Gastrocnemius medialis (tissue), 4 donors: ENCODE measurements around the gene DDIT4. TPM values are rescaled to one million over a fixed set of nuclear protein-coding genes. Genes with fewer than 3 reads are reported as not detected.
A peak's percentile ranks its signal among the peaks of the same experiment; 100 is the strongest.
"Not testable (repeated sequence)": the region's sequence is repeated elsewhere in the genome, so short reads cannot be mapped to it uniquely, and the experiment has no call there.

Source experiments
- ATAC-seq, 2 donors: fragments of 150-250 bp; one replicate each; pipeline ENCODE4 v1.9.1; 2016
- DNase-seq, 2 donors: peaks; one replicate each; pipeline ENCODE4 v3.0.0-alpha.2; 2019
- H3K27ac ChIP-seq, 4 donors: fragments of 200-600 bp; sonication (generic); 1 replicate in 1 of 4; 2 replicates in 3 of 4; pipeline ENCODE4 v1.5.1; 2016 to 2018; ENCODE audit warnings: mild to moderate bottlenecking in 2 of 4, moderate library complexity in 1 of 4
- H3K27me3 ChIP-seq, 3 donors: fragments of 200-600 bp; sonication (generic) in 2 of 3; 1 replicate in 1 of 3; 2 replicates in 2 of 3; pipeline versions ENCODE4 v1.5.1 to v1.6.0; 2016 to 2019; ENCODE audit warnings: mild to moderate bottlenecking in 1 of 3, moderate library complexity in 1 of 3
- H3K36me3 ChIP-seq, 2 donors: fragments of 200-600 bp; sonication (generic) in 1 of 2; one replicate each; pipeline ENCODE4 v1.5.1; 2017 to 2018
- H3K4me1 ChIP-seq, 2 donors: fragments of 200-600 bp; sonication (generic) in 1 of 2; one replicate each; pipeline ENCODE4 v1.5.1; 2016 to 2017; ENCODE audit warnings: mild to moderate bottlenecking in 2 of 2
- H3K4me3 ChIP-seq, 4 donors: fragments of 200-600 bp; sonication (generic) in 3 of 4; 1 replicate in 1 of 4; 2 replicates in 3 of 4; pipeline ENCODE4 v1.5.1; 2016 to 2019; ENCODE audit warnings: mild to moderate bottlenecking in 2 of 4
- H3K9me3 ChIP-seq, 3 donors: fragments of 200-600 bp; sonication (generic) in 2 of 3; 1 replicate in 1 of 3; 2 replicates in 2 of 3; pipeline ENCODE4 v1.5.1; 2016 to 2019
- CTCF ChIP-seq, 5 experiments: fragments of 450-650 bp in 3 of 5; fragments of 200-600 bp in 2 of 5; sonication (generic) in 2 of 5; IDR thresholded peaks in 4 of 5; conservative IDR thresholded peaks in 1 of 5; 1 replicate in 4 of 5; 2 replicates in 1 of 5; pipeline ENCODE4 v1.5.1; 2016 to 2019; ENCODE audit warnings: antibody characterized with exemption in 5 of 5, mild to moderate bottlenecking in 3 of 5, moderate library complexity in 3 of 5
- POLR2A ChIP-seq, 2 donors: fragments of 450-650 bp; IDR thresholded peaks; one replicate each; pipeline ENCODE4 v1.6.1; 2017; ENCODE audit warnings: antibody characterized with exemption in 2 of 2, mild to moderate bottlenecking in 2 of 2, moderate library complexity in 2 of 2
- in situ Hi-C, 4 donors: fragments of 200-750 bp; cut with MboI; loops; one replicate each; pipeline versions ENCODE4 v1.15.0 to v1.8.0; 2017; ENCODE audit warnings: low sequenced_read_pairs in 4 of 4
- intact Hi-C: fragments of 100-400 bp; cut with DNase I; formaldehyde crosslinking; loops from one replicate; pipeline ENCODE4 v1.15.1; 2023; ENCODE audit warnings: low total_unique reads
- total RNA-seq, 4 donors: library from RNA; depleted of rRNA; stranded (reverse); fragments of >200 nt; gene quantifications; one replicate each; pipeline versions ENCODE4 v1.1.0 to v1.2.3, GENCODE V29; 2016

The DDIT4 gene
- 100 to 1,000 TPM; 296 to 667 (median 319) TPM for total RNA-seq

- Histone ChIP-seq H3K27ac (peak within 1 kb of the TSS; percentile 97 to 100 (median 99)), H3K27me3 (no peaks in the 10 kb centered on the region), H3K9me3 (no peaks in the 10 kb centered on the region), H3K4me1 (peaks cover 6 to 7% of the 10 kb centered on the region in 2 donors), H3K4me3 (peak within 1 kb of the TSS; percentile 89 to 99 (median 96)), H3K36me3 (peaks cover 5 to 22% of the 10 kb centered on the region in 2 donors)
- TF ChIP-seq POLR2A (IDR thresholded peaks at IDR 0.05) (peak; percentile 100), CTCF (IDR thresholded peaks at IDR 0.05 in 4 of 5, conservative IDR thresholded peaks at IDR 0.05 in 1 of 5) (no peak)
- in situ Hi-C loops (loop anchor here in 1 of 4 donors (10.0 kb wide), 1 partner anchor 49 kb away; no protein-coding TSS in a partner anchor), intact Hi-C loops (loop anchor here (1.0 to 2.0 kb wide), 5 partner anchors 24 to 62 kb away; partner anchors contain the start of genes ANAPC16 and ASCC1)
- ATAC-seq (peak; percentile 54 to 61), DNase-seq (peak; percentile 100)
Observed at GRCh38 chr10:72273410-72274212, at the start of gene DDIT4. TSS of gene DDIT4 (plus strand) at chr10:72273924. CDS start at chr10:72274217, 293 bp downstream.

GRCh38 chr10:72224191-72224590 lies 49.5 kb upstream of the DDIT4 start:
- H3K36me3 ChIP-seq, ATAC-seq, DNase-seq, H3K4me3 ChIP-seq, H3K27me3 ChIP-seq, H3K9me3 ChIP-seq: not testable (repeated sequence)
- Histone ChIP-seq H3K27ac (peak overlapping the region; percentile 94 to 99 (median 98)), H3K4me1 (peaks cover 54 to 75% of the 10 kb centered on the region in 2 donors)
- intact Hi-C loops (loop anchor here (5.0 kb wide), 1 partner anchor 92 kb away; no protein-coding TSS in a partner anchor), in situ Hi-C loops (loop anchor here in 2 of 4 donors (10.0 to 25.0 kb wide), 2 partner anchors 51 to 113 kb away; partner anchors contain the start of gene DDIT4 (in 1 of the 2))

- intact Hi-C loops = no loop called here
Observed at GRCh38 chr10:72226418-72227027, 47.2 kb upstream of the DDIT4 start.

GRCh38 chr10:72227826-72228225 lies 45.9 kb upstream of the DDIT4 start:
- intact Hi-C loops = no loop called here
- DNase-seq = no peak
- H3K9me3 ChIP-seq = no peaks in the 10 kb centered on the region
- no peak for ATAC-seq
- H3K4me1 ChIP-seq = peaks cover 63 to 81% of the 10 kb centered on the region in 2 donors
- H3K27ac ChIP-seq = peak overlapping the region; percentile 94 to 99 (median 98)
- peaks cover 0 to 8% of the 10 kb centered on the region in 2 donors for H3K36me3 ChIP-seq
- no peaks in the 10 kb centered on the region for H3K27me3 ChIP-seq
- TF ChIP-seq CTCF (IDR thresholded peaks at IDR 0.05 in 4 of 5, conservative IDR thresholded peaks at IDR 0.05 in 1 of 5) (no peak), POLR2A (IDR thresholded peaks at IDR 0.05) (no peak)
- no peak overlapping the region for H3K4me3 ChIP-seq
- in situ Hi-C loops = loop anchor here in 2 of 4 donors (5.0 to 25.0 kb wide), 3 partner anchors 47 to 366 kb away; partner anchors contain the start of genes DDIT4 (in 1 of the 2) and PSAP (in 1 of the 2)

More at GRCh38 chr10:72226418-72227027, 47.2 kb upstream of the DDIT4 start:
- H3K4me1 ChIP-seq = peaks cover 63 to 82% of the 10 kb centered on the region in 2 donors
- H3K9me3 ChIP-seq = no peaks in the 10 kb centered on the region
- peaks cover 0 to 6% of the 10 kb centered on the region in 2 donors for H3K36me3 ChIP-seq
- TF ChIP-seq POLR2A (IDR thresholded peaks at IDR 0.05) (no peak), CTCF (IDR thresholded peaks at IDR 0.05 in 4 of 5, conservative IDR thresholded peaks at IDR 0.05 in 1 of 5) (no peak)
- no peaks in the 10 kb centered on the region for H3K27me3 ChIP-seq
- peak overlapping the region; percentile 94 to 99 (median 98) for H3K27ac ChIP-seq
- no peak for DNase-seq
- in situ Hi-C loops = loop anchor here in 2 of 4 donors (5.0 to 25.0 kb wide), 3 partner anchors 48 to 364 kb away; partner anchors contain the start of genes DDIT4 (in 1 of the 2) and PSAP (in 1 of the 2)
- no peak overlapping the region for H3K4me3 ChIP-seq
- ATAC-seq = no peak
